DMS153 treated with DMSO at 0.1 percent for 48 hours (cell line): Measurements from ENCODE around the gene CLOCK.
A peak's percentile ranks its signal among the peaks of the same experiment; 100 is the strongest.

Source experiments
- DNase-seq: peaks from one replicate; lab custom pipeline; 2025; ENCODE audit not compliant: unreplicated experiment; lab: John Stamatoyannopoulos, UW

Gene CLOCK

DNA sequence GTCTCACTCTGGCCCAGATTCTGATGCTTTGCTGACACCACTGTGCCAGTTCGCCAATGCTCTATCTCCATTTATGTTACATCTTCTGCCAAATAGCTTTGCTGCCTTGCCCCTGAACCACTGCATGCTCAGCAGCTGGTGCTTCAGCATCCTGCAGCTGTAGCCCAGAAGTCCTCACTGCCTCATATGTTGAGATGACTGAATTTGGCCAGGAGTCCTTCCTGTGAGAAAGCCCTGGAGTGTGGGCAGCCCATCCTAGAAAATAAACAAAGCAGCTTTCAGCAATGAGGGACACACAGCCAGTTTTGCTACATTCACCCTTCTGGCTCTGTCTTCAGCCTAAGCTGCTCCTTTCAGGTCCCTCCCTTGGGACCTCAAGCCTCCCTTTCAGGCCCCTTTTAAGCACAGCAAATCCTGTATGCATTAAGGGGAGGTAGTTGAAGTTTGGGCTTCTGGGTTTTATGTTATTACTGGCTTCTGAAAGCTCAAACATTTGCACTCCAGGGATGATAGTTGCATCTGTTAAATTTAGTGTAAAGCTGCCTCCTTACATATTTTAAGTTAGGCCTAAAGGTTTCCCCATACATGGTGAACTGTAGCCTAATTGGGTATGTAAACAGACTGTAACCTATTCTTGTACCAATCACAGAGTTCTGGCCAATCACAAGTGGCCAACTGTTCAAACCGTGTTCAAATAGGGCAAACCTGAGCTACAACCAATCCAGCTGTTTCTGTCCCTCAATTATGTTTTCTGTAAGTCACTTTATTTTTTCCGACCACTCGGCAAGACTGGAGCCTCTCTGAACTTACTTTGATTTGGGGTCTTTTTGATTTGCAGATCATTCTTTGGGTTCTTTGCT lies 153.0 kb downstream of the CLOCK start:
- peak; percentile 38 for DNase-seq

- DNase-seq, result no peak
These were observed 159.9 kb downstream of the CLOCK start for GRCh38 chr4:55386840-55387239.

DNA sequence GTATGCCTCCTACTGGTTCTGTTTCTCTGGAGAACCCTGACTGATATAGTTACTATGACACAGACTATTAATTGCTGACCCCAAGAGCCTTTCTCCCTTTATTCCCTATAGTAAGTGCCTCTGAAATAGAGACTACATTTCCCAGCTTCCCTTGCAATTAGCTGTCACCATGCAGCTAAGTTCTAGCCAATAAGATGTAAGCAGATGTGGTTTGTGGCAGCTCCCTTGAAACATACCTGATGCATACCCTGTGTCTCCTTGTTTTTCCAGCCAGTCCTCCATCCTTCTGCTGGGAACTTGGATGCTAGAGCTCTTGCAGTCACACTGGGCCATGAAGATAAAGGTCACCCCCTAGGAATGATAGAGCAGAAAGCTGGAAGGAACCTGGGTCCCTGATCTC lies 160.6 kb downstream of the CLOCK start:
- DNase-seq, result no peak

DNA sequence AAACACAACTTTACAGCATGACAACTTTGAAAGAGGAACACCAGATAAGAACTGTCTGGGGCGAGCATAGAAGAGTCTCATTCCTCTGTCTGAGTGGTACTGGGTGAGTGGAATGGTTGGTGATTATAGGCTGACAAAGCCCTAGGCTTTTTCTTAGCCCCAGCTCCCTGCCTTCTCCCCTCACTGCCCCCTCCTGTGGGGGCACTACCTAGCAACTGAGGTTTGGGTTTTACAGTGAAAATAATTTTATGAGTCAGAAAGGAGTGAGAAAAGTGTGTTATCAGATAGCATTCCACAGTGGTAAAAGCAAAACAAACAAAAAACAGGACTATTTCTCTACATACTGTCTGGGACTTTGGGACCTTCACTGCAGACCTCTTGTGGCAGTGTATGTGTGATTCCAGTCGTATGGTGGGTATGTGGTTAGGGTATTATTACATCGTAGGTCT lies 161.5 kb downstream of the CLOCK start:
- DNase-seq, result no peak

- DNase-seq, result no peak
These were observed 164.2 kb downstream of the CLOCK start for GRCh38 chr4:55382488-55383003.

DNA sequence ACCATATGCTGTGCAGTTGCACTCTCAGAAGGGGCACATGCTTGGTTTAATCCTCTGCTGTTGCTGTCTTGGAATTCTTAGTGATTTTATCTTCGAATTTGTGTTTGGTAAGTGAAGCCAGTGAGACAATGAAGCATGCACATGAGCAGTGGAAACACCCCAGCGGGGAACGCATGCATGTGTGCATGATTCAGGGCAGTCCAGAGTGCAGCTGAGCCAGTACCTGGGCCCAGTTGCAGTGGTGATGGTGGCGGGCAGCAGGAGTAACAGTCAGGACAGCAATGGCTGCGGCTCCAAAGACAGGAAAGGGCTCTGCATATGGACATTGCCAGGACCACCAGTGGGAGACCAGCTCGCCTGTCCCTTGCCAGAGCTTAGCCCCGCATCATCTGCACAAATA lies 165.2 kb downstream of the CLOCK start:
- no peak for DNase-seq

GRCh38 chr4:55380576-55380975 lies 166.1 kb downstream of the CLOCK start:
- no peak for DNase-seq

- no peak for DNase-seq
These were observed 167.9 kb downstream of the CLOCK start for GRCh38 chr4:55378617-55379467.
